OCI-LY1 (cell line): ENCODE measurements around the gene CCDC63.

Experiments
- H2AFZ ChIP-seq: fragments of 200-600 bp; sonication (generic), shearing (Covaris generic); 2 replicates; pipeline ENCODE4 v1.6.0; 2014; ENCODE audit warnings: antibody characterized with exemption, mild to moderate bottlenecking, low read length
- H3F3A ChIP-seq: fragments of 200-600 bp; sonication (generic), shearing (Covaris generic); 2 replicates; pipeline ENCODE4 v1.6.0; 2014; ENCODE audit warnings: mild to moderate bottlenecking, antibody characterized with exemption, low read length, moderate library complexity; ENCODE audit not compliant: insufficient read depth
- H3K27ac ChIP-seq: fragments of 200-600 bp; sonication (generic); 2 replicates; pipeline ENCODE4 v1.5.1; 2014; ENCODE audit warnings: low read length, mixed run types, mild to moderate bottlenecking, low read depth; ENCODE audit not compliant: poor library complexity, severe bottlenecking
- H3K27me3 ChIP-seq: fragments of 200-600 bp; sonication (generic); 2 replicates; pipeline ENCODE4 v1.6.0; 2014; ENCODE audit warnings: antibody characterized with exemption, mild to moderate bottlenecking, low read length, moderate library complexity; ENCODE audit not compliant: insufficient read depth
- H3K36me3 ChIP-seq: fragments of 200-600 bp; sonication (generic); 2 replicates; pipeline ENCODE4 v1.6.1; 2014; ENCODE audit warnings: mild to moderate bottlenecking, antibody characterized with exemption, low read length, moderate library complexity, mixed read lengths; ENCODE audit not compliant: insufficient read depth
- H3K4me1 ChIP-seq: fragments of 200-600 bp; sonication (generic); 2 replicates; pipeline ENCODE4 v1.5.1; 2014; ENCODE audit warnings: mild to moderate bottlenecking, low read length, moderate library complexity; ENCODE audit not compliant: insufficient read depth, severe bottlenecking
- H3K4me2 ChIP-seq: fragments of 200-600 bp; sonication (generic), shearing (Covaris generic); 2 replicates; pipeline ENCODE4 v1.6.1; 2014; ENCODE audit warnings: low read length
- H3K4me3 ChIP-seq: fragments of 200-600 bp; sonication (generic); 2 replicates; pipeline ENCODE4 v1.5.1; 2014; ENCODE audit warnings: low read length, low read depth, mild to moderate bottlenecking, mixed read lengths; ENCODE audit not compliant: poor library complexity, severe bottlenecking
- H3K79me2 ChIP-seq: fragments of 200-600 bp; shearing (Covaris generic); 2 replicates; pipeline ENCODE4 v1.6.1; 2016; ENCODE audit warnings: mixed run types, low read length, mixed read lengths; ENCODE audit not compliant: insufficient read depth
- H3K9ac ChIP-seq: fragments of 200-600 bp; sonication (generic), shearing (Covaris generic); 2 replicates; pipeline ENCODE4 v1.6.1; 2014; ENCODE audit warnings: mild to moderate bottlenecking, low read length, mixed read lengths
- H3K9me2 ChIP-seq: fragments of 200-600 bp; sonication (generic), shearing (Covaris generic); 2 replicates; pipeline ENCODE4 v1.6.1; 2014; ENCODE audit warnings: low read depth, mild to moderate bottlenecking, low read length, mixed read lengths
- H3K9me3 ChIP-seq: fragments of 200-600 bp; shearing (Covaris generic); 2 replicates; pipeline ENCODE4 v1.6.1; 2014; ENCODE audit warnings: low read length, mixed read lengths
- H4K20me1 ChIP-seq: fragments of 200-600 bp; sonication (generic), shearing (Covaris generic); 2 replicates; pipeline ENCODE4 v1.6.0; 2016; ENCODE audit warnings: mild to moderate bottlenecking, low read length; ENCODE audit not compliant: insufficient read depth
- EZH2 ChIP-seq: fragments of 200-600 bp; sonication (generic), shearing (Covaris generic); IDR thresholded peaks from 2 replicates; pipeline ENCODE4 v1.8.0; 2017; ENCODE audit warnings: borderline replicate concordance, mixed run types, mild to moderate bottlenecking, antibody characterized with exemption, low read length, moderate library complexity, mixed read lengths
- TF ChIP-seq, protein P1 (sequence below): fragments of 200-600 bp; sonication (generic), shearing (Covaris generic); IDR thresholded peaks from 2 replicates; pipeline ENCODE4 v1.5.1; 2017; ENCODE audit warnings: mild to moderate bottlenecking, antibody characterized with exemption, low read length, moderate library complexity, mixed read lengths

The CCDC63 gene

GRCh38 chr12:110846615-110847566 lies at the start of gene CCDC63:
CCDC63 (plus strand) TSS chr12:110846987; CDS start chr12:110852955, 5,968 bp downstream.
- Histone ChIP-seq H2AFZ (no peak within 1 kb of the TSS), H3K9me2 (no peaks in the 10 kb centered on the region), H3K4me1 (no peaks in the 10 kb centered on the region), H3K79me2 (no peaks in the 10 kb centered on the region), H3K9ac (peak within 1 kb of the TSS; percentile 39; the same call in 1 of the 2 replicates), H3K27ac (no peak within 1 kb of the TSS), H4K20me1 (no peaks in the 10 kb centered on the region), H3K4me3 (peak within 1 kb of the TSS; percentile 55), H3K4me2 (peak within 1 kb of the TSS; percentile 62), H3F3A (no peaks in the 10 kb centered on the region), H3K27me3 (no peaks in the 10 kb centered on the region), H3K36me3 (no peaks in the 10 kb centered on the region), H3K9me3 (no peaks in the 10 kb centered on the region)
- no peak for TF ChIP-seq EZH2
- TF ChIP-seq, protein P1, sequence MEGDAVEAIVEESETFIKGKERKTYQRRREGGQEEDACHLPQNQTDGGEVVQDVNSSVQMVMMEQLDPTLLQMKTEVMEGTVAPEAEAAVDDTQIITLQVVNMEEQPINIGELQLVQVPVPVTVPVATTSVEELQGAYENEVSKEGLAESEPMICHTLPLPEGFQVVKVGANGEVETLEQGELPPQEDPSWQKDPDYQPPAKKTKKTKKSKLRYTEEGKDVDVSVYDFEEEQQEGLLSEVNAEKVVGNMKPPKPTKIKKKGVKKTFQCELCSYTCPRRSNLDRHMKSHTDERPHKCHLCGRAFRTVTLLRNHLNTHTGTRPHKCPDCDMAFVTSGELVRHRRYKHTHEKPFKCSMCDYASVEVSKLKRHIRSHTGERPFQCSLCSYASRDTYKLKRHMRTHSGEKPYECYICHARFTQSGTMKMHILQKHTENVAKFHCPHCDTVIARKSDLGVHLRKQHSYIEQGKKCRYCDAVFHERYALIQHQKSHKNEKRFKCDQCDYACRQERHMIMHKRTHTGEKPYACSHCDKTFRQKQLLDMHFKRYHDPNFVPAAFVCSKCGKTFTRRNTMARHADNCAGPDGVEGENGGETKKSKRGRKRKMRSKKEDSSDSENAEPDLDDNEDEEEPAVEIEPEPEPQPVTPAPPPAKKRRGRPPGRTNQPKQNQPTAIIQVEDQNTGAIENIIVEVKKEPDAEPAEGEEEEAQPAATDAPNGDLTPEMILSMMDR = peak; percentile 30; the same call in 1 of the 2 replicates

DNA sequence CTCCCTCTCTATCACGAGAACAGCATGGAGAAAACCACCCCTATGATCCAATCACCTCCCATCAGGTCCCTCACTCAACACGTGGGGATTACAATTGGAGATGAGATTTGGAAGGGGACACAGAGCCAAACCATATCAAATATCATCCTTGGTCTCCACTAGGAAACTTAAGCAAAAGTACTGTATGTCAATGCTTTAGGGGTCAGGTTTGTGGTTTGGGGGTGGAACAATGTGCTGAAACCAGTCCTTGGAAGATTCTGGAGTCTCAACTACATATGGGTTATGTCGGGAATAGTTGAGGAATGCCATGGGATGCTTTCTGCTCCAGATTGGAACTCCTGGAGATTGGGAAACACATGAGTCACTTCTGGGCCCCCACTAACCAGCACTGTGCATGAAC lies 48.3 kb upstream of the CCDC63 start:
- Histone ChIP-seq H3K79me2 (no peaks in the 10 kb centered on the region), H3K4me1 (no peaks in the 10 kb centered on the region), H3K9ac (no peak overlapping the region), H3K4me2 (no peak overlapping the region), H3K9me2 (no peaks in the 10 kb centered on the region), H3K36me3 (no peaks in the 10 kb centered on the region), H3K9me3 (no peaks in the 10 kb centered on the region), H4K20me1 (no peaks in the 10 kb centered on the region), H3K27me3 (no peaks in the 10 kb centered on the region; the same call in 1 of the 2 replicates), H3K27ac (no peak overlapping the region), H3K4me3 (no peak overlapping the region), H3F3A (no peaks in the 10 kb centered on the region), H2AFZ (no peak overlapping the region)
- TF ChIP-seq, protein P1 = no peak
- no peak for TF ChIP-seq EZH2

- H2AFZ ChIP-seq = no peak overlapping the region
- TF ChIP-seq EZH2 = no peak
- TF ChIP-seq, protein P1 = no peak
Measured at GRCh38 chr12:110802489-110802888, 44.3 kb upstream of the CCDC63 start.

More at GRCh38 chr12:110802489-110802888, 44.3 kb upstream of the CCDC63 start:
- no peaks in the 10 kb centered on the region for H3K9me2 ChIP-seq
- H3K9me3 ChIP-seq = no peaks in the 10 kb centered on the region
- peaks cover 2% of the 10 kb centered on the region for H3K4me1 ChIP-seq
- no peaks in the 10 kb centered on the region for H4K20me1 ChIP-seq
- H3K79me2 ChIP-seq = no peaks in the 10 kb centered on the region
- no peak overlapping the region for H3K27ac ChIP-seq
- H3K4me2 ChIP-seq = no peak overlapping the region
- no peaks in the 10 kb centered on the region for H3K36me3 ChIP-seq
- no peak overlapping the region for H3K4me3 ChIP-seq
- H3K9ac ChIP-seq = no peak overlapping the region
- H3F3A ChIP-seq = no peaks in the 10 kb centered on the region
- H3K27me3 ChIP-seq = no peaks in the 10 kb centered on the region; the same call in 1 of the 2 replicates
